Bronchial epithelial cell (primary cell): ENCODE data around the gene SLAMF6. TPM values are rescaled to one million over a fixed set of nuclear protein-coding genes. Genes with fewer than 3 reads are reported as not detected.
A peak's percentile ranks its signal among the peaks of the same experiment; 100 is the strongest.

ENCODE experiments used
- DNase-seq: peaks from one replicate; pipeline ENCODE4 v3.0.0-alpha.2; 2010; ENCODE audit warnings: low read depth
- FAIRE-seq: peaks from 2 replicates; lab custom pipeline; 2011; peaks lifted over from hg19 to GRCh38; lab: Jason Lieb, UNC
- H3K27me3 ChIP-seq: 2 replicates; pipeline ENCODE4 v1.5.1; 2011; ENCODE audit warnings: low read length; ENCODE audit not compliant: control insufficient read depth, insufficient read depth
- H3K36me3 ChIP-seq: 2 replicates; pipeline ENCODE4 v1.5.1; 2011; ENCODE audit warnings: low read length; ENCODE audit not compliant: control insufficient read depth, insufficient read depth
- H3K4me3 ChIP-seq: 2 replicates; pipeline ENCODE4 v1.5.1; 2011; ENCODE audit warnings: mild to moderate bottlenecking, low read depth, low read length, control low read depth
- total RNA-seq: library from RNA; depleted of rRNA; stranded (reverse); fragments of >200 nt; gene quantifications from 2 replicates; pipeline ENCODE4 v1.2.1, GENCODE V29; 2014
- TF ChIP-seq, protein P1 (sequence below): IDR thresholded peaks from 2 replicates; pipeline ENCODE4 v1.5.1; 2011; ENCODE audit warnings: mild to moderate bottlenecking, moderate library complexity, low read length, control low read depth, inconsistent platforms; ENCODE audit not compliant: insufficient read depth, severe bottlenecking

Gene SLAMF6
- total RNA-seq, 1 donor from 2014 or later = not detected

DNA sequence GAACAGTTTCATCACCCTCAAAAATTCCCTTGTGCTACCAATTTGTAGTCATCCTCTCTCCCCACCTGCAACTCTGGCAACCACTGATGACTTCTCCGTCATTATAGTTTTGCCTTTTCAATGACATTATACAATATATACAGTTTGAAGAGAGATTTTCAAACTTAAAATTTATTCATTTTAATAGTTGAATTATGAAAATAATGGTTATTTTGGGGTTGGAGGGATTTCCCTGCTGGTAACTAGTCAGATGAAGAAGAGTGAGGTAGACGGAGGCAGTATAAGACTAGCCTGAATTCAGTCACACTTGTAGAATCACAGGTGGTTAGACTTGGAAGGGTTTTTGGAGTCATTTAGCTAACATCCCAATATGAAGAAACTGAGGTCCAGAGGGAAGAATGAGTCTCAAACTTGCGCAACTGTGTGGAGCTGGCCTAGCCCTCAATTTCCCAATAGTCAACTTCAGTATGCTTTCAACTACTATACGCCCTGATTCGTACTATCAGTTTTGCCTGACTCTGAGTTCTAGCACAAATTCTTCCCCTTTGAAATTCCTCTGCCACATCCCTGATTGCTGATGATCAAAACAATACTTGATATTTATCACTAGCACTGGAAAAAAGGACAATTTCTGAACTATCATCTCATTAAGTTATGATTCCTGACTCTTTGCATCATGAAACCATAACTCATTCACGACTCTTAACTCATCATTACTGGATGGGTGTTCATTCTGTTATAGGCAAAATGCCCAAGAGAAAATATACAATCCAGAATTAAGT is 68.5 kb downstream of the SLAMF6 start:
- no peak overlapping the region for H3K4me3 ChIP-seq
- H3K36me3 ChIP-seq = no peaks in the 10 kb centered on the region
- FAIRE-seq (no peak), DNase-seq (no peak)
- no peaks in the 10 kb centered on the region for H3K27me3 ChIP-seq
- TF ChIP-seq, protein P1, sequence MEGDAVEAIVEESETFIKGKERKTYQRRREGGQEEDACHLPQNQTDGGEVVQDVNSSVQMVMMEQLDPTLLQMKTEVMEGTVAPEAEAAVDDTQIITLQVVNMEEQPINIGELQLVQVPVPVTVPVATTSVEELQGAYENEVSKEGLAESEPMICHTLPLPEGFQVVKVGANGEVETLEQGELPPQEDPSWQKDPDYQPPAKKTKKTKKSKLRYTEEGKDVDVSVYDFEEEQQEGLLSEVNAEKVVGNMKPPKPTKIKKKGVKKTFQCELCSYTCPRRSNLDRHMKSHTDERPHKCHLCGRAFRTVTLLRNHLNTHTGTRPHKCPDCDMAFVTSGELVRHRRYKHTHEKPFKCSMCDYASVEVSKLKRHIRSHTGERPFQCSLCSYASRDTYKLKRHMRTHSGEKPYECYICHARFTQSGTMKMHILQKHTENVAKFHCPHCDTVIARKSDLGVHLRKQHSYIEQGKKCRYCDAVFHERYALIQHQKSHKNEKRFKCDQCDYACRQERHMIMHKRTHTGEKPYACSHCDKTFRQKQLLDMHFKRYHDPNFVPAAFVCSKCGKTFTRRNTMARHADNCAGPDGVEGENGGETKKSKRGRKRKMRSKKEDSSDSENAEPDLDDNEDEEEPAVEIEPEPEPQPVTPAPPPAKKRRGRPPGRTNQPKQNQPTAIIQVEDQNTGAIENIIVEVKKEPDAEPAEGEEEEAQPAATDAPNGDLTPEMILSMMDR = no peak

DNA sequence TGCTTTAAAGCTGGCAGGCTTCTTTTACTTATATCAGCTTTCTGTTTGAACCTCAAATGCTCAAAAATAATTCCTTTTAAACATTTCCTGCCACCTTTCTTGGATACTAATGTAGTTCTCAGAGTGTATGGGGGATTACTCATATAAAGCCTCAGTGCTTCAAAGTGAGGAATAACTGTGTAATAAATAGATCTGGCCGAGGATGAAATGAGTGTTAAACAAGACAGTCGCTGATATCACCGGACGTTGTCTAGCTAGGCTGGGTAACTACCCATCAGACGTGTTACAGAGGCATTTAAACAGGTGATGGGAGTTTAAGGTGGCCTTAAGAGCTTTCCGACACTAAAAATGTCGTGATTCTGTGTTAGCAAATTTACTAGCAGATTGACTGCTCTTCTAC is 69.6 kb downstream of the SLAMF6 start:
- no peak for DNase-seq
- TF ChIP-seq, protein P1 = no peak
- H3K4me3 ChIP-seq = no peak overlapping the region
- peak; percentile 23 for FAIRE-seq
- no peaks in the 10 kb centered on the region for H3K36me3 ChIP-seq
- no peaks in the 10 kb centered on the region for H3K27me3 ChIP-seq

DNA sequence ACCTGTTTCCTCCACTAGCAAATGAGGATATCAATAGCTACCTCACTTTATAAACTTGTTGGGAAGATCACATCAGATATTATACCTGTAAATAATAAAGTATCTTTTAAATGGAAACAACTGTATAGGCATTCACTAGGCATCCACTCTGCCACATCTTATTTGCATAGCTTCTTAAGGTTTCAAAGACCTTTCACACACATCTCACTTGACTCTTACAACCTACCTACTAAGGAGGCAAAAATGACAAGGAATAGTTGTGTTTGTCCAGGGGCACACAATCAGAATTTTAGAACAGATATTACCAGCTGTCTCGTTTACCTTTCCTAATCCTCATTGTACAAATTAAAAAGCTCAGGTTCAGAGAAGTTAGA is 71.2 kb downstream of the SLAMF6 start:
- DNase-seq = no peak
- Histone ChIP-seq H3K36me3 (no peaks in the 10 kb centered on the region), H3K27me3 (no peaks in the 10 kb centered on the region), H3K4me3 (no peak overlapping the region)
- TF ChIP-seq, protein P1 = no peak
- no peak for FAIRE-seq

DNA sequence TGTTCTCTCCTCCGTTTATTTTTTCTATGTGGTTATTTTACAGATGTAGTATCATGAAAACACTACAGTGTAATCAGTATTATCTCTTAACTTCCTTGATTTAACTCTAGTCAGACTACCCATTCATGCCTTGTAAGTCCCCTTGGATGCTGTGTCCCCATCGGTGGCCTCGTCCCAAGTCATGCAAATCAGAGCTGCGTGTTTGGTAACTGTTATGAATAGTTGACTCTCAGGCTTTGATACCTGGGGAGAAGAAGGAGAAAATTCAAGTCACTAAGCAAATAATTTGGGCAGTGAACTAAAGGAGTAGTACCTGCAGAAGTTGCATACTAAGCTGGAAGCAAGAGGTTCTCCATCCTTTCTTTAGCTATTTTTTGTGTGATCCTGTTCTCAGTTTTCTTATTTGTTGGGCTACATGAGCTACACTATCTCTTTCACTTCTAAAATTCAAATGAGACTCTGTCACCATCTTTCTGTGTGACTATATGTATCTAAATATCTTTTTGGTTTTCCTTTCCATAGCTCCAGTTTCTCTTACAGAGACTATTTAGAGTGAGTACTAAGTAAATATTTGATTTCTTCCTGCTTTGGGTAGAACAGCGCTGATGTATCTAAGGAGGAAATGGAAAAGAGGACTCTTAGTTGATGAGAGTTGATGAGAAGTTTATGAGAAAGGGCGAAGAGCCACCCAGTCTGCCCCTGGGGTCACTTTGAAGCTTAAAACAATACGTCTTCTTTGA is 71.8 kb downstream of the SLAMF6 start:
- TF ChIP-seq, protein P1 = no peak
- H3K36me3 ChIP-seq = no peaks in the 10 kb centered on the region
- no peak for DNase-seq
- H3K4me3 ChIP-seq = no peak overlapping the region
- no peaks in the 10 kb centered on the region for H3K27me3 ChIP-seq
- no peak for FAIRE-seq

DNA sequence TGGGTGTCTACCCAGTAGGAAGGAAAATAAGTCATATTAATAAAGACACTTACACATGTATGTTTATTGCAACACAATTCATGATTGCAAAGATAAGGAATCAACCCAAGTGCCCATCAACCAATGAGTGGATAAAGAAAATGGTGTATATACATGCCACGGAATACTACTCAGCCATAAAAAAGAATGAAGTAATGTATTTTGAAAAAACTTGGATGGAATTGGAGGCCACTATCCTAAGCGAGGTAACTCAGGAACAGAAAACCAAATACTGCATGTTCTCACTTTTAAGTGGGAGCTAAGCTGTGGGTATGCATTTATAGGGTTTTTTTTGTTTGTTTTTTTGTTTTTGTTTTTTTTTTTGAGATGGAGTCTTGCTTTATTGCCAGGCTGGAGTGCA is 73.6 kb downstream of the SLAMF6 start:
- no peaks in the 10 kb centered on the region for H3K27me3 ChIP-seq
- TF ChIP-seq, protein P1 = no peak

More for the DNA sequence above, 73.6 kb downstream of the SLAMF6 start:
- H3K4me3 ChIP-seq = no peak overlapping the region
- DNase-seq (no peak), FAIRE-seq (no peak)
- H3K36me3 ChIP-seq = no peaks in the 10 kb centered on the region
